Right lobe of liver (tissue), 4 donors: Measurements from ENCODE around the gene SPTBN1.

Source experiments
- CTCF ChIP-seq, 4 donors: fragments of 200-600 bp in 3 of 4; fragments of 450-650 bp in 1 of 4; IDR thresholded peaks; one replicate each; pipeline versions ENCODE4 v1.5.1 to v1.8.0; 2016 to 2022; ENCODE audit warnings: antibody characterized with exemption in 4 of 4, mild to moderate bottlenecking in 2 of 4
- POLR2A ChIP-seq: fragments of 450-650 bp; IDR thresholded peaks from one replicate; pipeline ENCODE4 v1.6.1; 2017; ENCODE audit warnings: antibody characterized with exemption, mild to moderate bottlenecking
- donor health status: DM: no; HTN: no; CAD: no.
- donor health status: DM: no; HTN: no; CAD: no.
- donor health status: DM: no; HTN: yes; CAD: no.

- TF ChIP-seq CTCF (IDR thresholded peaks at IDR 0.05): no peak
- no peak for TF ChIP-seq POLR2A
Measured at GRCh38 chr2:54429054-54429453, 27.1 kb upstream of the SPTBN1 start.
